SK-N-MC (cell line): ENCODE data around the gene MFAP2.

Source experiments
- DNase-seq: peaks from one replicate; pipeline ENCODE4 v3.0.0-alpha.2; 2011; ENCODE audit warnings: low read depth, low spot score
- H3K27ac ChIP-seq: fragments of 200-600 bp; sonication (generic); 2 replicates; pipeline ENCODE4 v1.5.1; 2016; ENCODE audit warnings: mixed run types
- H3K36me3 ChIP-seq: fragments of 200-600 bp; sonication (generic); 2 replicates; pipeline ENCODE4 v1.6.1; 2017; ENCODE audit warnings: antibody characterized with exemption, low read length, mixed read lengths; ENCODE audit not compliant: insufficient read depth
- H3K4me3 ChIP-seq: fragments of 200-600 bp; sonication (generic); 2 replicates; pipeline ENCODE4 v1.5.1; 2016
- H3K9ac ChIP-seq: fragments of 200-600 bp; sonication (generic); 2 replicates; pipeline ENCODE4 v1.8.0; 2017; ENCODE audit warnings: mixed run types, mixed read lengths; ENCODE audit not compliant: insufficient read length
- H3K9me3 ChIP-seq: fragments of 200-600 bp; sonication (generic); 2 replicates; pipeline ENCODE4 v1.6.1; 2017; ENCODE audit warnings: low read depth, mild to moderate bottlenecking, antibody characterized with exemption, low read length, moderate library complexity, mixed read lengths
- EZH2 ChIP-seq: fragments of 200-600 bp; sonication (generic); IDR thresholded peaks from one replicate; pipeline ENCODE4 v1.6.1; 2017; ENCODE audit warnings: antibody characterized with exemption
- FOXP2 ChIP-seq: optimal IDR thresholded peaks from 2 replicates; pipeline ENCODE3; 2011; ENCODE audit warnings: mild to moderate bottlenecking, moderate library complexity; ENCODE audit not compliant: insufficient read depth; ENCODE audit errors: extremely low read length, control extremely low read depth
- POLR2AphosphoS5 ChIP-seq: IDR thresholded peaks from 2 replicates; pipeline ENCODE4 v1.6.1; 2012; ENCODE audit warnings: mild to moderate bottlenecking, low read depth, low read length, borderline replicate concordance

MFAP2 gene

GRCh38 chr1:16972189-16972895 is 8.1 kb downstream of the MFAP2 start:
- Histone ChIP-seq H3K9ac (no peak overlapping the region), H3K27ac (0 out of 2 replicates have a peak overlapping the region, but pooled peaks have one; percentile 39), H3K36me3 (no peaks in the 10 kb centered on the region), H3K9me3 (no peaks in the 10 kb centered on the region), H3K4me3 (no peak overlapping the region)
- TF ChIP-seq POLR2AphosphoS5 (no peak), FOXP2 (no peak), EZH2 (no peak)
- DNase-seq: no peak

- DNase-seq: no peak
- Histone ChIP-seq H3K9ac (no peak overlapping the region), H3K36me3 (no peaks in the 10 kb centered on the region), H3K27ac (no peak overlapping the region), H3K9me3 (no peaks in the 10 kb centered on the region), H3K4me3 (no peak overlapping the region)
- TF ChIP-seq POLR2AphosphoS5: no peak
- no peak for TF ChIP-seq FOXP2
- TF ChIP-seq EZH2: no peak
Measured at GRCh38 chr1:16971341-16972188, 8.9 kb downstream of the MFAP2 start.

DNA sequence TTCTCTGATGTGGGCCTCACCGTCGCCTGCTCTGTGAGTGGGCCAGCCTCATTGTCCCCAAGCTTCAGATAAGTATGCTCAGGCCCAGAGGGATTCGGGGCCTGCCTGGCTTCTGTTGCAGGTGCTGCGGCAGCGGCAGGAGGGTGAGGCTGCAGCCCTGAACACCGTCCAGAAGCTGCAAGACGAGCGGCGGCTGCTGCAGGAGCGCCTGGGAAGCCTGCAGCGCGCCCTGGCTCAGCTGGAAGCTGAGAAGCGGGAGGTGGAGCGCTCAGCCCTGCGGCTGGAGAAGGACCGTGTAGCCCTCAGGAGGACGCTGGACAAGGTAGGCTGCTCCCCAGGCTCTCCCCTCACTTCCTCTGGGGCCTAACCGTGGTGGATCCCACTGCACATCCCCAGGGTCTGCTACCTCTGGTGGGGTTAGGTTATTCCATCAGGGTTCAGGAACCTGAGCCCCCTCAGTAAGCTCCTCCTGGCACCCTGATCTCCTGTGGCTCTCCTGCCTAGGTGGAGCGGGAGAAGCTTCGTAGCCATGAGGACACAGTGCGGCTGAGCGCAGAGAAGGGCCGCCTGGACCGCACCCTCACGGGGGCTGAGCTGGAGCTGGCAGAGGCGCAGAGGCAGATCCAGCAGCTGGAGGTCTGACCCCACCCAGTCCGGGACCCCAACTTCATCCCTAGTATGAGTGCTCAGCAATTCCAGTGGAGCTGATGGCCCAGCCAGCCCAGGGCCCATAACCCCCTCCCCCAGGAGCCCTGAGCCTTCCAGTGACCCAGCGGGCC is 10.1 kb downstream of the MFAP2 start:
- Histone ChIP-seq H3K9me3 (no peaks in the 10 kb centered on the region), H3K36me3 (no peaks in the 10 kb centered on the region), H3K9ac (no peak overlapping the region), H3K27ac (no peak overlapping the region), H3K4me3 (no peak overlapping the region)
- TF ChIP-seq POLR2AphosphoS5: no peak
- TF ChIP-seq FOXP2: no peak
- TF ChIP-seq EZH2: no peak
- no peak for DNase-seq

DNA sequence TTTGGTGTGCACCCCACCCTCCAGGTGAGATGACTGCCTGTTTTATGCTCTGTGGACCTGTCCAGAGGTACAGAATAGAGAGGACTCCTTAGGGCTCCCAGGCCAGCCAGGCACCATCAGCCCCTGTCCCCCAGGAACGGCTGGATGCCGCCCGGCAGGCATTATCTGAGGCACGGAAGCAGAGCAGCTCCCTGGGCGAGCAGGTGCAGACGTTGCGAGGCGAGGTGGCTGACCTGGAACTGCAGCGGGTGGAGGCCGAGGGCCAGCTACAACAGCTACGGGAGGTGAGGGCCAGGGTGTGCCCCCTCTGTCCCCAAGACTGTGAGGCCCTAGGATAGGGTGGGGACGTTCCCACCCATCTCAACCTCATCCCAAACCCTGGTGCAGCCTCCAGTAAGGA is 10.8 kb downstream of the MFAP2 start:
- H3K9me3 ChIP-seq: no peaks in the 10 kb centered on the region
- no peaks in the 10 kb centered on the region for H3K36me3 ChIP-seq
- H3K27ac ChIP-seq: no peak overlapping the region
- DNase-seq: no peak
- H3K9ac ChIP-seq: no peak overlapping the region
- TF ChIP-seq POLR2AphosphoS5: no peak
- TF ChIP-seq EZH2: no peak
- no peak for TF ChIP-seq FOXP2
- no peak overlapping the region for H3K4me3 ChIP-seq

DNA sequence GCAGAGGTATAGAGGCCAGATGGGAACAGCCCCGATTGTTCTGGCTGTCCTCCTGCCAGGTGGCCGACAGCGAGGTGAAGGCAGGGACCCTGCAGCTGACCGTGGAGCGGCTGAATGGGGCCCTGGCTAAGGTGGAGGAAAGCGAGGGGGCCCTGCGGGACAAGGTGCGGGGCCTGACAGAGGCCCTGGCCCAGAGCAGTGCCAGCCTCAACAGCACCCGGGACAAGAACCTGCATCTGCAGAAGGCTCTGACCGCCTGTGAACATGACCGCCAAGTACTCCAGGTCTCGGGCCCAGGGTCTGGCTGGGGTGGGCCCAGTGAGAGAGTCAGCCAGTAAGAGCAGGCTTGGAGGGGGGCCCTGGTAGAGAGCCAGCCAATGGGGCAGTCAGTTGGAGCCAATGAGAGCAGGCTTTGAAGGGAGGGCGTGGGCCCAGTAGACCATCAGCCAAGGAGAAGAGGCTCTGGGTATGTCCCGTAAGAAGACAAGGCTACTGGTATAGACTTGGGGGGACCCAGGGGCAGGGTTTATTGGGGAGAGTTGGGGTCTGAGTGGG is 11.3 kb downstream of the MFAP2 start:
- Histone ChIP-seq H3K9me3 (no peaks in the 10 kb centered on the region), H3K36me3 (no peaks in the 10 kb centered on the region), H3K27ac (no peak overlapping the region), H3K4me3 (no peak overlapping the region), H3K9ac (no peak overlapping the region)
- TF ChIP-seq EZH2 (no peak), FOXP2 (no peak), POLR2AphosphoS5 (no peak)
- no peak for DNase-seq

DNA sequence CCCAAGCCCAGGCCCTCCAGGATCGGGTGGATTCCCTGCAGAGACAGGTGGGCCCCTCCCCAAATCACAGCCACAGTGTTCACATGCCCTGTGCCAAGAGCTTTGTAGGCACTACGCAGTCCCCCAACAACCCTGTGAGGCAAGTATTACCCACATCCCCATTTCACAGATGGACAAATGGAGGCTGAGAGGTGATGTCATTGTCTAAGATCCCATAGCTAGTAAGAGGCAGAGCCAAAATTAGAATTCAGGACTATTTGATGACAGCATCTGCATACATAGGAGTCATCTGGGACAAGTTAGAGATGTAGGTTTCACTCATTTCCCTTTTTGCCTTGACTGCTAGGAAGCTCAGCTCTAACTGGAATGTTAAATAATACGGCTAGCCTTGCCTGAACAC is 12.0 kb downstream of the MFAP2 start:
- no peak for DNase-seq
- no peak overlapping the region for H3K27ac ChIP-seq
- H3K9ac ChIP-seq: no peak overlapping the region
- H3K9me3 ChIP-seq: no peaks in the 10 kb centered on the region
- no peak overlapping the region for H3K4me3 ChIP-seq
- H3K36me3 ChIP-seq: no peaks in the 10 kb centered on the region
- TF ChIP-seq FOXP2: no peak
- TF ChIP-seq POLR2AphosphoS5: no peak
- no peak for TF ChIP-seq EZH2

DNA sequence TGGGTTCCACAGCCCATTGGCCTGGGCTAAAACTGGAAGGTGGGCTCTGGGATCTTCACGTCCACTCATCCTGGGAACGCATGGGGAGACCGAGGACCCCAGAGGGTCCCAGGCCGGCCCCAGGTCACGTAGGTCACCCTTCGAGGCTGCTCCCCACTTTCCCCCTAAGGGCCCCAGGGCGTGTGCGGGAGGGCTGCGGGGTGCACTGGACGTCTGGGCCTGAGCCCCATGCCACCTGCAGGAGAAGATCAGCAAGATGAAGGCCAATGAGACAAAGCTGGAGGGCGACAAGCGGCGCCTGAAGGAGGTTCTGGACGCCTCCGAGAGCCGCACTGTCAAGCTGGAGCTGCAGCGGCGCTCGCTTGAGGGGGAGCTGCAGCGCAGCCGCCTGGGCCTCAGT is 12.5 kb downstream of the MFAP2 start:
- Histone ChIP-seq H3K9me3 (no peaks in the 10 kb centered on the region), H3K9ac (no peak overlapping the region), H3K27ac (no peak overlapping the region), H3K36me3 (no peaks in the 10 kb centered on the region), H3K4me3 (no peak overlapping the region)
- DNase-seq: no peak
- TF ChIP-seq FOXP2 (no peak), EZH2 (no peak), POLR2AphosphoS5 (no peak)

GRCh38 chr1:16967095-16967575 is 13.3 kb downstream of the MFAP2 start:
- Histone ChIP-seq H3K36me3 (no peaks in the 10 kb centered on the region), H3K9ac (no peak overlapping the region), H3K4me3 (no peak overlapping the region), H3K9me3 (no peaks in the 10 kb centered on the region), H3K27ac (no peak overlapping the region)
- TF ChIP-seq POLR2AphosphoS5 (no peak), EZH2 (no peak), FOXP2 (no peak)
- no peak for DNase-seq
